ENCODE results near the gene ERRFI1.
"Not testable (repeated sequence)": the region's sequence is repeated elsewhere in the genome, so short reads cannot be mapped to it uniquely, and the experiment has no call there.

ERRFI1 gene

GRCh38 chr1:8026153-8026975 lies at the start of gene ERRFI1:
ERRFI1 (minus strand) TSS chr1:8026309; CDS start chr1:8015619, 10,690 bp downstream.
- peak within 1 kb of the TSS; percentile 78 for H3K4me3 Mint-ChIP-seq
- H3K27me3 Mint-ChIP-seq, result peaks cover 20% of the 10 kb centered on the region

GRCh38 chr1:8075511-8076051 lies 49.5 kb upstream of the ERRFI1 start:
- no peak overlapping the region for H3K4me3 Mint-ChIP-seq
- H3K4me1 Mint-ChIP-seq, result no peaks in the 10 kb centered on the region
- ATAC-seq, result no peak
- H3K27ac Mint-ChIP-seq, result no peak overlapping the region
- peaks cover 57% of the 10 kb centered on the region for H3K27me3 Mint-ChIP-seq
- H3K36me3 Mint-ChIP-seq, result no peaks in the 10 kb centered on the region
- H3K9me3 Mint-ChIP-seq, result no peaks in the 10 kb centered on the region

More at GRCh38 chr1:8026153-8026975, at the start of gene ERRFI1:
- Mint-ChIP-seq H3K9me3 (no peaks in the 10 kb centered on the region), H3K4me1 (peaks cover 16% of the 10 kb centered on the region), H3K27ac (peak within 1 kb of the TSS; percentile 73), H3K36me3 (no peaks in the 10 kb centered on the region)
- ATAC-seq, result peak; percentile 98

- no peaks in the 10 kb centered on the region for H3K9me3 Mint-ChIP-seq
- H3K27me3 Mint-ChIP-seq, result peaks cover 34% of the 10 kb centered on the region
- H3K27ac Mint-ChIP-seq, result no peak overlapping the region
- H3K4me1 Mint-ChIP-seq, result no peaks in the 10 kb centered on the region
- H3K36me3 Mint-ChIP-seq, result no peaks in the 10 kb centered on the region
- ATAC-seq, result no peak
- no peak overlapping the region for H3K4me3 Mint-ChIP-seq
Observed at GRCh38 chr1:8073112-8073855, 47.2 kb upstream of the ERRFI1 start.

- H3K4me1 Mint-ChIP-seq, result no peaks in the 10 kb centered on the region
- H3K36me3 Mint-ChIP-seq, result no peaks in the 10 kb centered on the region
- no peak overlapping the region for H3K4me3 Mint-ChIP-seq
- peaks cover 23% of the 10 kb centered on the region for H3K27me3 Mint-ChIP-seq
- no peak overlapping the region for H3K27ac Mint-ChIP-seq
- no peak for ATAC-seq
- H3K9me3 Mint-ChIP-seq, result no peaks in the 10 kb centered on the region
Observed at GRCh38 chr1:8070381-8070811, 44.3 kb upstream of the ERRFI1 start.

- not testable (repeated sequence) for H3K9me3 Mint-ChIP-seq, ATAC-seq, H3K36me3 Mint-ChIP-seq, H3K27ac Mint-ChIP-seq, H3K4me1 Mint-ChIP-seq, H3K4me3 Mint-ChIP-seq
- H3K27me3 Mint-ChIP-seq, result peaks cover 18% of the 10 kb centered on the region
Observed at GRCh38 chr1:8069614-8070320, 43.7 kb upstream of the ERRFI1 start.

GRCh38 chr1:8065369-8065768 lies 39.3 kb upstream of the ERRFI1 start:
- H3K9me3 Mint-ChIP-seq, result no peaks in the 10 kb centered on the region
- ATAC-seq, result no peak
- no peaks in the 10 kb centered on the region for H3K4me1 Mint-ChIP-seq
- H3K4me3 Mint-ChIP-seq, result no peak overlapping the region
- H3K36me3 Mint-ChIP-seq, result no peaks in the 10 kb centered on the region
- no peak overlapping the region for H3K27ac Mint-ChIP-seq
- H3K27me3 Mint-ChIP-seq, result no peaks in the 10 kb centered on the region

GRCh38 chr1:8063298-8064036 lies 37.4 kb upstream of the ERRFI1 start:
- Mint-ChIP-seq H3K27me3 (peaks cover 12% of the 10 kb centered on the region), H3K36me3 (no peaks in the 10 kb centered on the region), H3K9me3 (no peaks in the 10 kb centered on the region), H3K4me3 (no peak overlapping the region), H3K4me1 (no peaks in the 10 kb centered on the region), H3K27ac (no peak overlapping the region)
- ATAC-seq, result no peak

GRCh38 chr1:8062861-8063260 lies 36.8 kb upstream of the ERRFI1 start:
- no peak for ATAC-seq
- H3K27me3 Mint-ChIP-seq, result peaks cover 18% of the 10 kb centered on the region

GRCh38 chr1:8061673-8062386 lies 35.7 kb upstream of the ERRFI1 start:
- Mint-ChIP-seq H3K9me3 (no peaks in the 10 kb centered on the region), H3K27me3 (peaks cover 28% of the 10 kb centered on the region), H3K4me3 (no peak overlapping the region), H3K4me1 (no peaks in the 10 kb centered on the region), H3K27ac (no peak overlapping the region), H3K36me3 (no peaks in the 10 kb centered on the region)
- ATAC-seq, result no peak

More at GRCh38 chr1:8062861-8063260, 36.8 kb upstream of the ERRFI1 start:
- no peaks in the 10 kb centered on the region for H3K36me3 Mint-ChIP-seq
- H3K9me3 Mint-ChIP-seq, result no peaks in the 10 kb centered on the region
- no peaks in the 10 kb centered on the region for H3K4me1 Mint-ChIP-seq
- H3K27ac Mint-ChIP-seq, result no peak overlapping the region
- no peak overlapping the region for H3K4me3 Mint-ChIP-seq

- Mint-ChIP-seq H3K36me3 (no peaks in the 10 kb centered on the region), H3K4me3 (no peak overlapping the region), H3K27me3 (peaks cover 34% of the 10 kb centered on the region), H3K27ac (no peak overlapping the region), H3K4me1 (no peaks in the 10 kb centered on the region), H3K9me3 (no peaks in the 10 kb centered on the region)
- ATAC-seq, result no peak
Observed at GRCh38 chr1:8061210-8061609, 35.1 kb upstream of the ERRFI1 start.

GRCh38 chr1:8059161-8059622 lies 33.1 kb upstream of the ERRFI1 start:
- no peaks in the 10 kb centered on the region for H3K4me1 Mint-ChIP-seq
- no peak overlapping the region for H3K27ac Mint-ChIP-seq
- H3K4me3 Mint-ChIP-seq, result no peak overlapping the region
- H3K36me3 Mint-ChIP-seq, result no peaks in the 10 kb centered on the region
- no peak for ATAC-seq
- H3K27me3 Mint-ChIP-seq, result peaks cover 45% of the 10 kb centered on the region
- H3K9me3 Mint-ChIP-seq, result no peaks in the 10 kb centered on the region

- not testable (repeated sequence) for H3K36me3 Mint-ChIP-seq, H3K4me1 Mint-ChIP-seq, H3K4me3 Mint-ChIP-seq, H3K9me3 Mint-ChIP-seq, H3K27ac Mint-ChIP-seq, ATAC-seq
- H3K27me3 Mint-ChIP-seq, result peaks cover 53% of the 10 kb centered on the region
Observed at GRCh38 chr1:8057779-8058178, 31.7 kb upstream of the ERRFI1 start.

- Mint-ChIP-seq H3K9me3 (no peaks in the 10 kb centered on the region), H3K4me1 (no peaks in the 10 kb centered on the region), H3K4me3 (no peak overlapping the region), H3K36me3 (no peaks in the 10 kb centered on the region), H3K27me3 (peaks cover 53% of the 10 kb centered on the region), H3K27ac (no peak overlapping the region)
- no peak for ATAC-seq
Observed at GRCh38 chr1:8055973-8056372, 29.9 kb upstream of the ERRFI1 start.

Measured in stimulated activated memory B cell treated with anti-CD40 and anti-IgM and Interleukin-4, amounts not matched to agents 10 μg/mL and 1 μg/mL and 100 μg/mL, for 72 hours (primary cell).